ENCODE results near the gene PCBP3. TPM values are rescaled to one million over a fixed set of nuclear protein-coding genes. Genes with fewer than 3 reads are reported as not detected.

The PCBP3 gene
- total and polyA plus RNA-seq, 2 of the 8 experiments (the other 6 are each of a cell fraction or from before 2014, with no cell fraction given), result 3.5 to 6.3 TPM

GRCh38 chr21:45906196-45906805 is 262.8 kb downstream of the PCBP3 start (continued):
- TF ChIP-seq, protein P1, sequence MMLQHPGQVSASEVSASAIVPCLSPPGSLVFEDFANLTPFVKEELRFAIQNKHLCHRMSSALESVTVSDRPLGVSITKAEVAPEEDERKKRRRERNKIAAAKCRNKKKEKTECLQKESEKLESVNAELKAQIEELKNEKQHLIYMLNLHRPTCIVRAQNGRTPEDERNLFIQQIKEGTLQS (IDR thresholded peaks at IDR 0.05; ENCODE audit: insufficient read depth, low read depth, low read length), result no peak
- TF ChIP-seq SP4 (IDR thresholded peaks at IDR 0.05; ENCODE audit: low read length) (no peak), RBBP5 (IDR thresholded peaks at IDR 0.05; ENCODE audit: borderline replicate concordance, low read depth, low read length) (no peak), SRF (IDR thresholded peaks at IDR 0.05; ENCODE audit: low read depth, low read length) (no peak), CTCF (IDR thresholded peaks at IDR 0.05; ENCODE audit: control extremely low read depth in 1 of 3, insufficient read depth in 1 of 3, low read depth in 1 of 3, low read length in 3 of 3) (no peak), PHF8 (conservative IDR thresholded peaks at IDR 0.05; ENCODE audit: low read depth, low read length) (no peak)
